Measurements from ENCODE around the gene ASTN2.

Gene ASTN2

DNA sequence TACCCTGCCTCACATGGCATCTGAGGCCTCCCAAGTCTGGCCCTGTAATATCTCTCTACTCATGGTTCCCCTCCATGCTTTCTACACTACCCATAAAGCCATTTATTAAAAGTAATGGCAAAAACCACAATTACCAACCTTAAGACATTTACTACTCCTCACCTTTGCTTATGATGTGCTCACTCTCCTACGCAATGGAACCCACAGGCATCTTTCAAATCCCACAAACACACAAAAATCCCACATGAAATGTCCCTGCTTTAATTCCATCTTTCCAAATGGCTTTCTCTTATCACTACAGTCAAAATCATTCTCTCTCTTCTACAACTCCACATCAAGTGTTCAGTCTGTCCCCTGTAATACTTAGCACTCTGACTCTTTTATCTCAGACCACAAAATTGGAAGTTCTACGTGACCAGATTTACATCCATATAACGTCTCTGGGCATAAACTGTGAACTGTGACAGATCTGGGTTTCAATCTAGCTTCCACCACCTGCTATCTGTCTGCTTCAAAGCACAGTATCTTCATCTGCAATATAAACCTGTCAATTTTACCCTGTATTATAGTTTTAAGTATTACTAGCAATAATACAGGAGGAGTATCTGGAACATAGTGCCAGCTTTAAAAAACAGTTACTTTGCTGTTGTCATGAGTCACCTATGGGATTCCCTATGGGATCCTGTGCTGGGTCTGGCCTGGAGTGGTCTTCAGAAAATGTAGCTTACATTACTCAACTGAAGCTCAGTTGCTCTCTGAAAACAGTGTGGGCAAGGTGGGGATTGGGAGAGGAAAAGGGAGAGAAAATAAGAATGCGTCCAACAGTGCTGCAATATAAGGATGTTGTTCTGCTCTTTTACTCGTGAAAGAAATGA lies 864.8 kb downstream of the ASTN2 start:
- Histone ChIP-seq H3K4me1 (ENCODE audit: control insufficient read depth, insufficient read depth, low read length) (0 out of 2 replicates have a peak, but pooled peaks cover 6% of the 10 kb centered on the region), H3K27ac (ENCODE audit: low read depth, low read length) (no peak overlapping the region), H3K4me3 (ENCODE audit: low read depth, low read length) (no peak overlapping the region), H3K36me3 (ENCODE audit: control insufficient read depth, insufficient read depth, low read length) (no peaks in the 10 kb centered on the region), H3K27me3 (ENCODE audit: control insufficient read depth, insufficient read depth, low read length) (no peaks in the 10 kb centered on the region), H3K9ac (ENCODE audit: low read length) (no peak overlapping the region), H3K9me3 (ENCODE audit: control insufficient read depth, insufficient read depth, low read depth, low read length) (no peaks in the 10 kb centered on the region)

DNA sequence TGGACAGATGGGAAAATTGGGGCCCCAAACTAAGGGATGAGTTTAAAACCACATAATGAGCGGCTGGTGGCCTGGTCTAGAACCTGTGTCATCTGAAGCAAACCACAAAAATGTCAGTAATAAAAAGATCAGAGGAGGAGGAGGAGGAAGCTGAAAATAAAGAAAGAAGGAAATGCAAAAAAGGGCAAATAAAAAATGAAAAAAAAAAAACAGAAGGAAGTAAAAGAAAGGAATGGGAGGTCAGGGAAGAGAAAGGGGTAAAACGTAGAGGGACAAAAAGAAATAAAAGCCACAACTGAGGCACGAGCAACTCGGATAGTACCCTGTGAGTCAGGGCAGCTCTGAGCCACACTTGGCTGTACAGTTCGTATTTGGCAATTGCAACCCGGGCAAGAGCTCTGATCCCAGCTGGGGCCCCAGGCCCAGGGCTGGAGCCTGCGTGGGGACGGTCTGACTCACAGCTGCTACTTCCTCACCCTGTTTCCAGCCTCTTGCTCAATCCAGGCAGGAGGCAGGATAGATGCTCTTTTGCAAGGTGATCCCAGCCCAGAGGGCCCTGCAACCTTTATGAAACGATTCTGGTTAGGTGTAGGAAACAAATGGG lies 865.7 kb downstream of the ASTN2 start:
- H3K4me3 ChIP-seq (ENCODE audit: low read depth, low read length), result no peak overlapping the region
- H3K4me1 ChIP-seq (ENCODE audit: control insufficient read depth, insufficient read depth, low read length), result 0 out of 2 replicates have a peak, but pooled peaks cover 6% of the 10 kb centered on the region
- H3K27me3 ChIP-seq (ENCODE audit: control insufficient read depth, insufficient read depth, low read length), result no peaks in the 10 kb centered on the region
- no peaks in the 10 kb centered on the region for H3K9me3 ChIP-seq (ENCODE audit: control insufficient read depth, insufficient read depth, low read depth, low read length)
- no peak overlapping the region for H3K27ac ChIP-seq (ENCODE audit: low read depth, low read length)
- H3K9ac ChIP-seq (ENCODE audit: low read length), result no peak overlapping the region
- H3K36me3 ChIP-seq (ENCODE audit: control insufficient read depth, insufficient read depth, low read length), result no peaks in the 10 kb centered on the region

DNA sequence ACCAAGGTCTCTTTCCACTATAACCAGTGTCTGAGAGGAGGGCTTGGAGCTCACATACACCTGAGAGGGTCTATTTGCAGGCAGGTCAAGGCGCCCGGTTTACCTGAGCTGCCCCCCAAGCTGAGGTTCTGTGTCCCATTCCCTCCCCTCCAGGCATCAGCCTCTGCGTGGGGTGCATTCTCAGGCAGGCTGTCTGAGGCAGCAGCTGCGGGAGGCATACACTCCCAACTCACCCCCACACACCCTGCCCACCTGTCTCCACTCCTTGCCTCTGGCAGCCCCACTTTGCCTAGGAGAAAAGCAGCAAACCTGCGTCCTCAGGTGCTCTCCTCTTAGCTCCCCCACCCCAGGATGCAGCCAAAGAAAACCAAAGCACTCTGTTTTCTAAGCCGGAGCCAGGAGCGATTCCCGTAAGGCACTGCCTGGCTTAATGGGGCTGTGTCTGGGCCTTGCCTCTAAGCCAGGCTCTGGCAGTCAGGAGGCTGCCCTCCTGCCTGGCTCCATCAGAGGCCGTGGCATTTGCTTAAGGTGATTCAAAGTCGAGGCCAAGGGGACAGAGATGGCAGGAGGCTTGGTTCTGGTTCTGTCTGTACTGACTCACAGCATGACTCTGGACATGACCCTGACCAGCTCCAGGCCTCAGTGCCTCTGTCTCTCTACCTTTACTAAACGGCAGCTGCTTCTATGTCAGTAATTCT lies 867.0 kb downstream of the ASTN2 start:
- Histone ChIP-seq H3K9me3 (ENCODE audit: control insufficient read depth, insufficient read depth, low read depth, low read length) (no peaks in the 10 kb centered on the region), H3K36me3 (ENCODE audit: control insufficient read depth, insufficient read depth, low read length) (no peaks in the 10 kb centered on the region), H3K27me3 (ENCODE audit: control insufficient read depth, insufficient read depth, low read length) (no peaks in the 10 kb centered on the region), H3K9ac (ENCODE audit: low read length) (no peak overlapping the region), H3K4me3 (ENCODE audit: low read depth, low read length) (no peak overlapping the region), H3K27ac (ENCODE audit: low read depth, low read length) (no peak overlapping the region), H3K4me1 (ENCODE audit: control insufficient read depth, insufficient read depth, low read length) (peaks cover 6% of the 10 kb centered on the region; the same call in 1 of the 2 replicates)

DNA sequence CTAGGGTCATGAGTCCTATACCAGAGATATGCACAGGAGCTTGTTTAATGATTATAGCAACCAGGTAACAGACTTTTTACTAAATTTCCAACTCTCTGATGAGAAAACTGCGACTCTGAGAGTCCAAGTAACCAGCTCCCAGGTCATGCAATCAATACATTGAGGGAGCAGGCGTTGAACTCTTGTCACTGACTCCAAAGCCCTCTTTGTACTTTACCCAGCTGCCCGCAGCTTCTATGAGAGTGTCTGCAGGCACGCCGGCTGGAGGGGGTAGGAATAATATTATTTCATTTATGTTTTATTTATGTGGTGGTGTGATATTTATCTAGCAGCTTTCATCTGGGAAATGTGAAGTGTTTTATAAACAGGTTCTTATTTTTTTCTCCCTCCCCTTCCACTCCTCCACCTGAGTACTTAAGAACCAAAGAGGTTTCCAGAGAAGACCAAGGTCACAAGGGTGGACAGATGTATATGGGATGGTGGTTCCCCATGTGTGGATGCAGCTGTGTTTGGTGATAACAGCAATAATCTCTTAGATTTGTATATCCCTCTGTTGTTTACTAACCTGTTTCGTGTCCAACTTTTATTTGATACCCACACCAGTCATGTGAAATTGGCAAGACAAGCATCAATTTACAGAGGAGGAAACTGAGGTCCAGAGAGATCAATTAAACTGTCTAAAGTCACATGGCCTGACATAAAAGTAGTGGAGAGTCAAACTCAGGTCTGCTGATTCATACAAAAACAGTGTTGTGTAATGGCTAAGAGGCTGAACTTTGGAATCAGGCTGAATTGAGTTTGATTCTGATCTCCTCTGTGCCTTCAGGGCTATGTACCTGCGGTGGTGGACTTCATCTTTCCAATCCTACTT lies 867.9 kb downstream of the ASTN2 start:
- H3K36me3 ChIP-seq (ENCODE audit: control insufficient read depth, insufficient read depth, low read length), result no peaks in the 10 kb centered on the region
- H3K4me3 ChIP-seq (ENCODE audit: low read depth, low read length), result no peak overlapping the region
- H3K27me3 ChIP-seq (ENCODE audit: control insufficient read depth, insufficient read depth, low read length), result no peaks in the 10 kb centered on the region
- H3K9ac ChIP-seq (ENCODE audit: low read length), result no peak overlapping the region
- no peaks in the 10 kb centered on the region for H3K9me3 ChIP-seq (ENCODE audit: control insufficient read depth, insufficient read depth, low read depth, low read length)
- H3K27ac ChIP-seq (ENCODE audit: low read depth, low read length), result no peak overlapping the region
- H3K4me1 ChIP-seq (ENCODE audit: control insufficient read depth, insufficient read depth, low read length), result peaks cover 6% of the 10 kb centered on the region; the same call in 1 of the 2 replicates

DNA sequence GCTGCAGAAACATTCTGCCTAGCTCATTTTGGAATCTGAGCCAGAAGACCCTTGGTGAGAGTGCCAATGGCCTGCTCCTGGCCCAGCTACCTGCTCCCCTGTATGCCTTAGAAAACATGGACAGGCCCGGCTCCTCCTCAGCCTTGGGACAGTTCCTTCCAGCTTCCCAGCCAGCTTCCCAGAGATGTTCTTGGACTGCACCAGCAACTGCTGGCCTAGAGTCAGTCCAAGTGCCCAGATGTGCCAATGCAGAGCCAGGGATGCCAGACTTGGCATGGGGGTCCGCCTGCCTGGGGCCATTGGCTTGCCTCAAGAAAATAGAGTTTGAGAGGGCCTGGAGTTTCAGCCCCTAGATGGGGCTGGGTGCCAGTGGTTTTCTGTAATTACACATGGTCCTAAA lies 870.0 kb downstream of the ASTN2 start:
- Histone ChIP-seq H3K27me3 (ENCODE audit: control insufficient read depth, insufficient read depth, low read length) (no peaks in the 10 kb centered on the region), H3K27ac (ENCODE audit: low read depth, low read length) (no peak overlapping the region), H3K36me3 (ENCODE audit: control insufficient read depth, insufficient read depth, low read length) (no peaks in the 10 kb centered on the region), H3K4me3 (ENCODE audit: low read depth, low read length) (no peak overlapping the region), H3K9me3 (ENCODE audit: control insufficient read depth, insufficient read depth, low read depth, low read length) (no peaks in the 10 kb centered on the region), H3K9ac (ENCODE audit: low read length) (no peak overlapping the region), H3K4me1 (ENCODE audit: control insufficient read depth, insufficient read depth, low read length) (peaks cover 6% of the 10 kb centered on the region; the same call in 1 of the 2 replicates)

DNA sequence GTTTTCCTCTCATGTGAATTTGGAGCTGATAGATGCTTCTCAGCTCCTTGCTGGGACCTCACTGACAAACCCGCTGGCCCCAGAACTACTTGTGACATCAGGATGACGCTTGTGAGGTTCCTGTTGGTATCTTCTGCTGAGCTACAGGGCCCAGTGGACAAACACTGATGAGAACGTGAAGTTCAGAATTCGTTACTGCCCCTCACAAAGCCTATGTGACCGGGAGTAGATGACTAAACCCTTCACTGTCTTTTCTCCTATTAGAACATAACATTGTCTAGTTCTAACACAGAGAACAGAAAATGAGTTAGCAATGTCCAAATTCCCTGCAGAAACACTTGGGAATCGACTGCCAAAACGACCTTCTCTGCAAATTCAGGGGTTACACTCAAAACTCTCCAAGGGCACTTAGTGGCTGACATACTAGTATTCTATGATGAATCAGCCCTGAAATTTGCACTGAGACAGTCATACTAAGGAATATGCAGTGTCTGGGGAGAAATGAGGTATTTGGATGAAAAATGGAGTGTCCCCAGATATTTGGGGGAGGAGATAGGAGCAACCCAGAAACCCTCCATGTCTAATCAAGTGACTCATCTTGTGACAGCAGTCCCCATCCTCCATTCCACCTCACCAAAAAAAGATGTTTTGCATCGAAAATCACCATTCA lies 871.0 kb downstream of the ASTN2 start:
- no peaks in the 10 kb centered on the region for H3K27me3 ChIP-seq (ENCODE audit: control insufficient read depth, insufficient read depth, low read length)
- H3K9ac ChIP-seq (ENCODE audit: low read length), result no peak overlapping the region
- H3K27ac ChIP-seq (ENCODE audit: low read depth, low read length), result no peak overlapping the region
- H3K9me3 ChIP-seq (ENCODE audit: control insufficient read depth, insufficient read depth, low read depth, low read length), result peaks cover 2% of the 10 kb centered on the region; the same call in 1 of the 2 replicates
- peaks cover 6% of the 10 kb centered on the region; the same call in 1 of the 2 replicates for H3K4me1 ChIP-seq (ENCODE audit: control insufficient read depth, insufficient read depth, low read length)
- no peak overlapping the region for H3K4me3 ChIP-seq (ENCODE audit: low read depth, low read length)
- no peaks in the 10 kb centered on the region for H3K36me3 ChIP-seq (ENCODE audit: control insufficient read depth, insufficient read depth, low read length)

DNA sequence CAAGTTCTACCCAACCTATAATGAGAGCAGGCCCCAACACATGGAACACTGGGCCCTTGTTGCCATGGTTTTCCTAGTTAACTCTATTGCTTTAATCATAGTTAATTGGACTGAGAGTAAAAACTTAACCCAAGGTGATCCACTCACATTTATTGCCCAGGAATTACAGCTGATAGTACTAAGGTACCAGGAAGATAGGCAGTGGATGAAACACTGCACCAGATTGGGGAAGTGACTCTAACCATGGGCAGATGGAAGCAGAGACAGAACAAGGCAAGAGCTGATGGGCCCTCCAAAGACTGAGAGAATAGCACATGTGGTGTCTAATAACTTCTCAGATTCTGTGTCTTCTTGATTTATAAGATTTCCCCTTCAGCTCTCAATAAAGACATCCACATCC lies 873.5 kb downstream of the ASTN2 start:
- no peaks in the 10 kb centered on the region for H3K36me3 ChIP-seq (ENCODE audit: control insufficient read depth, insufficient read depth, low read length)
- H3K4me3 ChIP-seq (ENCODE audit: low read depth, low read length), result no peak overlapping the region
- no peak overlapping the region for H3K9ac ChIP-seq (ENCODE audit: low read length)
- no peak overlapping the region for H3K27ac ChIP-seq (ENCODE audit: low read depth, low read length)
- H3K9me3 ChIP-seq (ENCODE audit: control insufficient read depth, insufficient read depth, low read depth, low read length), result peaks cover 18% of the 10 kb centered on the region
- H3K4me1 ChIP-seq (ENCODE audit: control insufficient read depth, insufficient read depth, low read length), result no peaks in the 10 kb centered on the region; the same call in 1 of the 2 replicates
- H3K27me3 ChIP-seq (ENCODE audit: control insufficient read depth, insufficient read depth, low read length), result no peaks in the 10 kb centered on the region

DNA sequence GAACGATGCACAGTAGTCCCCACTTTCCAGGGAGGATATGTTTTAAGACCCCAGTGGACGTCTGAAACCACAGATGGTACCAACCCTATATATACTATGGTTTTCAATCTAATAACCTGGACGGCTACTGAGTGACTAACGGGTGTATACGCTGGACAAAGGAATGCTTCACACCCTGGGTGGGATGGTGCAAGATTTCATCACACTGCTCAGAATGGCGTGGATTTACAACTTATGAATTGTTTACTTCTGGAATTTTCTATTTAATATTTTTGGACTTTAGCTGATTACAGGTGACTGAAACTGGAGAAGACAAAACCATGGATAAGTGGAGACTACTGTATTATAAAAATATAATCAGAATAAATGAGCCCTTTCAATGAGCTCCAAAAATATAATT lies 875.3 kb downstream of the ASTN2 start:
- Histone ChIP-seq H3K4me1 (ENCODE audit: control insufficient read depth, insufficient read depth, low read length) (no peaks in the 10 kb centered on the region; the same call in 1 of the 2 replicates), H3K9ac (ENCODE audit: low read length) (no peak overlapping the region), H3K9me3 (ENCODE audit: control insufficient read depth, insufficient read depth, low read depth, low read length) (peaks cover 18% of the 10 kb centered on the region), H3K27me3 (ENCODE audit: control insufficient read depth, insufficient read depth, low read length) (no peaks in the 10 kb centered on the region), H3K4me3 (ENCODE audit: low read depth, low read length) (no peak overlapping the region), H3K36me3 (ENCODE audit: control insufficient read depth, insufficient read depth, low read length) (no peaks in the 10 kb centered on the region), H3K27ac (ENCODE audit: low read depth, low read length) (no peak overlapping the region)

DNA sequence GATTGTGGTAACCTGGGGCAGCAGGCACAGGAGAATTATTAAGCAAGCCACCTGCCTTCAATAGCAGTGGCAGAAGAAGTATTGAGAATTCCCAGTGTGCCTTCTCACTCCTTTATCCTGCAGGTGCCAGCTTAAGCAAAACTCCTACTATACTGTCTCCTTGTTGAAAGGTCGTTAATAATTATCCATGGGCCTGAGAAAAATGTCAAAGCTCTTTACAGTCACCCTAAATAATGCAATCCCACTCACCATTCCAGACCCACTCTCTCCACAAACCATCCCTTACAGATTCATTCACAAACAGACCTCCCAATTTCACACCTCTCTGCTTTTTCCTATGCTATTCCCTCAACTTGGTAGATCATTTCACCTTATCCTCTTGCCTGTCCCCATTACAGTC lies 889.2 kb downstream of the ASTN2 start:
- Histone ChIP-seq H3K4me3 (ENCODE audit: low read depth, low read length) (no peak overlapping the region), H3K9ac (ENCODE audit: low read length) (no peak overlapping the region), H3K27me3 (ENCODE audit: control insufficient read depth, insufficient read depth, low read length) (no peaks in the 10 kb centered on the region), H3K4me1 (ENCODE audit: control insufficient read depth, insufficient read depth, low read length) (no peaks in the 10 kb centered on the region), H3K9me3 (ENCODE audit: control insufficient read depth, insufficient read depth, low read depth, low read length) (peaks cover 14% of the 10 kb centered on the region), H3K36me3 (ENCODE audit: control insufficient read depth, insufficient read depth, low read length) (no peaks in the 10 kb centered on the region), H3K27ac (ENCODE audit: low read depth, low read length) (no peak overlapping the region)

All from HUES6 (cell line).